ENCODE measurements around the gene OR51B5.
"Not testable (repeated sequence)": the region's sequence is repeated elsewhere in the genome, so short reads cannot be mapped to it uniquely, and the experiment has no call there.

OR51B5 gene

GRCh38 chr11:5324197-5324596 lies 19.1 kb downstream of the OR51B5 start, which contains the start of gene OR51B2:
Gene OR51B2 (minus strand): TSS chr11:5324297. CDS start chr11:5324297, 0 bp downstream.
- DNase-seq, result no peak

GRCh38 chr11:5317292-5317691 lies 26.0 kb downstream of the OR51B5 start:
- no peak for DNase-seq

- DNase-seq, result not testable (repeated sequence)
These were observed 29.8 kb downstream of the OR51B5 start for GRCh38 chr11:5313326-5314023.

- no peak for DNase-seq
These were observed 32.9 kb downstream of the OR51B5 start for GRCh38 chr11:5310423-5310822.

GRCh38 chr11:5307256-5308019 lies 35.9 kb downstream of the OR51B5 start:
- no peak for DNase-seq

- no peak for DNase-seq
These were observed 39.3 kb downstream of the OR51B5 start for GRCh38 chr11:5304046-5304445.

- DNase-seq, result no peak
These were observed 39.7 kb downstream of the OR51B5 start for GRCh38 chr11:5303626-5304025.

- no peak for DNase-seq
These were observed 41.5 kb downstream of the OR51B5 start, which contains the start of gene OR51B4 for GRCh38 chr11:5301846-5302245. Gene OR51B4 (minus strand): TSS chr11:5301946. CDS start chr11:5301946, 0 bp downstream.

GRCh38 chr11:5300251-5300650 lies 43.1 kb downstream of the OR51B5 start:
- no peak for DNase-seq

GRCh38 chr11:5298451-5298850 lies 44.9 kb downstream of the OR51B5 start:
- DNase-seq, result no peak

- no peak for DNase-seq
These were observed 45.5 kb downstream of the OR51B5 start for GRCh38 chr11:5297721-5298323.

GRCh38 chr11:5294342-5294995 lies 48.9 kb downstream of the OR51B5 start:
- DNase-seq, result not testable (repeated sequence)

GRCh38 chr11:5293028-5293427 lies 50.3 kb downstream of the OR51B5 start:
- DNase-seq, result no peak
